Ascending aorta (tissue), 2 donors: ENCODE results near the gene CACNA1D. TPM values are rescaled to one million over a fixed set of nuclear protein-coding genes. Genes with fewer than 3 reads are reported as not detected.
A peak's percentile ranks its signal among the peaks of the same experiment; 100 is the strongest.
"Not testable (repeated sequence)": the region's sequence is repeated elsewhere in the genome, so short reads cannot be mapped to it uniquely, and the experiment has no call there.

Experiments
- DNase-seq, 2 donors: peaks; one replicate each; pipeline ENCODE4 v3.0.0-alpha.2; 2019; ENCODE audit warnings: low spot score in 2 of 2
- H3K27ac ChIP-seq, 2 donors: fragments of 200-600 bp; sonication (generic); one replicate each; pipeline ENCODE4 v1.5.1; 2016 to 2017; ENCODE audit warnings: mild to moderate bottlenecking in 1 of 2
- H3K27me3 ChIP-seq: fragments of 200-600 bp; sonication (generic); one replicate; pipeline ENCODE4 v1.5.1; 2017
- H3K36me3 ChIP-seq, 2 donors: fragments of 200-600 bp; sonication (generic); one replicate each; pipeline ENCODE4 v1.5.1; 2016
- H3K4me1 ChIP-seq, 2 donors: fragments of 200-600 bp; sonication (generic); one replicate each; pipeline ENCODE4 v1.5.1; 2016 to 2017; ENCODE audit warnings: mild to moderate bottlenecking in 1 of 2
- H3K4me3 ChIP-seq, 2 donors: fragments of 200-600 bp; sonication (generic); one replicate each; pipeline ENCODE4 v1.5.1; 2016 to 2017; ENCODE audit warnings: mild to moderate bottlenecking in 1 of 2
- H3K9me3 ChIP-seq, 2 donors: fragments of 200-600 bp; sonication (generic); one replicate each; pipeline ENCODE4 v1.5.1; 2016
- CTCF ChIP-seq, 3 experiments: fragments of 200-600 bp in 2 of 3; fragments of 450-650 bp in 1 of 3; sonication (generic) in 2 of 3; IDR thresholded peaks; one replicate each; pipeline ENCODE4 v1.5.1; 2016 to 2019; ENCODE audit warnings: antibody characterized with exemption in 3 of 3, mild to moderate bottlenecking in 1 of 3, moderate library complexity in 1 of 3
- intact Hi-C: fragments of 100-400 bp; cut with DNase I; formaldehyde crosslinking; loops from one replicate; pipeline ENCODE4 v1.15.1; 2023
- total RNA-seq: library from RNA; depleted of rRNA; stranded (reverse); fragments of >200 nt; gene quantifications from one replicate; pipeline ENCODE4 v1.1.0, GENCODE V29; 2016

The CACNA1D gene
- total RNA-seq = 0.43 TPM

- intact Hi-C loops = no loop called here
- Histone ChIP-seq H3K27me3 (peaks cover 8% of the 10 kb centered on the region), H3K27ac (no peak within 1 kb of the TSS), H3K4me1 (peaks cover 9 to 15% of the 10 kb centered on the region in 2 donors), H3K36me3 (no peaks in the 10 kb centered on the region), H3K4me3 (peak within 1 kb of the TSS; percentile 56 to 70), H3K9me3 (no peaks in the 10 kb centered on the region)
- DNase-seq = no peak
- no peak for TF ChIP-seq CTCF (IDR thresholded peaks at IDR 0.05)
Measured at GRCh38 chr3:53493963-53494791, at the start of gene CACNA1D. Gene CACNA1D (plus strand): TSS chr3:53494611. CDS start chr3:53495167, 556 bp downstream.

- H3K4me3 ChIP-seq = no peak overlapping the region
- intact Hi-C loops = no loop called here
- DNase-seq = no peak
- no peaks in the 10 kb centered on the region for H3K4me1 ChIP-seq
- no peaks in the 10 kb centered on the region for H3K27me3 ChIP-seq
- no peak overlapping the region for H3K27ac ChIP-seq
- H3K9me3 ChIP-seq = no peaks in the 10 kb centered on the region
- TF ChIP-seq CTCF (IDR thresholded peaks at IDR 0.05) = no peak
- no peaks in the 10 kb centered on the region for H3K36me3 ChIP-seq
Measured at GRCh38 chr3:53457068-53457467, 37.3 kb upstream of the CACNA1D start.

GRCh38 chr3:53460326-53460725 is 34.1 kb upstream of the CACNA1D start:
- no peaks in the 10 kb centered on the region for H3K4me1 ChIP-seq
- no peaks in the 10 kb centered on the region for H3K27me3 ChIP-seq
- H3K4me3 ChIP-seq = no peak overlapping the region
- no peaks in the 10 kb centered on the region for H3K36me3 ChIP-seq
- H3K27ac ChIP-seq = no peak overlapping the region
- no peak for DNase-seq
- TF ChIP-seq CTCF (IDR thresholded peaks at IDR 0.05) = no peak
- intact Hi-C loops = no loop called here
- H3K9me3 ChIP-seq = peaks cover 0 to 4% of the 10 kb centered on the region in 2 donors

GRCh38 chr3:53464424-53464823 is 30.0 kb upstream of the CACNA1D start:
- Histone ChIP-seq H3K4me1 (no peaks in the 10 kb centered on the region), H3K4me3 (no peak overlapping the region), H3K27me3 (no peaks in the 10 kb centered on the region), H3K36me3 (no peaks in the 10 kb centered on the region), H3K27ac (no peak overlapping the region), H3K9me3 (peaks cover 0 to 4% of the 10 kb centered on the region in 2 donors)
- no peak for DNase-seq
- intact Hi-C loops = no loop called here
- TF ChIP-seq CTCF (IDR thresholded peaks at IDR 0.05) = no peak

- DNase-seq, H3K9me3 ChIP-seq, intact Hi-C loops, H3K27me3 ChIP-seq, H3K27ac ChIP-seq, H3K4me1 ChIP-seq, H3K36me3 ChIP-seq, H3K4me3 ChIP-seq: not testable (repeated sequence)
Measured at GRCh38 chr3:53469758-53470157, 24.7 kb upstream of the CACNA1D start.

- Histone ChIP-seq H3K27me3 (no peaks in the 10 kb centered on the region), H3K27ac (no peak overlapping the region), H3K4me3 (no peak overlapping the region), H3K4me1 (no peaks in the 10 kb centered on the region), H3K9me3 (no peaks in the 10 kb centered on the region), H3K36me3 (no peaks in the 10 kb centered on the region)
- no peak for TF ChIP-seq CTCF (IDR thresholded peaks at IDR 0.05)
- DNase-seq = no peak
- intact Hi-C loops = no loop called here
Measured at GRCh38 chr3:53473422-53473821, 21.0 kb upstream of the CACNA1D start.

- H3K4me3 ChIP-seq, H3K36me3 ChIP-seq, H3K27ac ChIP-seq, H3K27me3 ChIP-seq, DNase-seq, H3K4me1 ChIP-seq, intact Hi-C loops, H3K9me3 ChIP-seq: not testable (repeated sequence)
Measured at GRCh38 chr3:53476372-53476771, 18.0 kb upstream of the CACNA1D start.

GRCh38 chr3:53477689-53478088 is 16.7 kb upstream of the CACNA1D start:
- H3K4me3 ChIP-seq, H3K36me3 ChIP-seq, DNase-seq, H3K27ac ChIP-seq, intact Hi-C loops, H3K27me3 ChIP-seq, H3K9me3 ChIP-seq, H3K4me1 ChIP-seq: not testable (repeated sequence)
